GM12801 (cell line): Measurements from ENCODE around the gene PPP4R3A.
A peak's percentile ranks its signal among the peaks of the same experiment; 100 is the strongest.

ENCODE experiments used
- CTCF ChIP-seq: IDR thresholded peaks from one replicate; pipeline ENCODE4 v1.5.1; 2011; ENCODE audit warnings: control low read depth; ENCODE audit not compliant: insufficient read length; ENCODE audit errors: extremely low read depth

Gene PPP4R3A

GRCh38 chr14:91419451-91419850 is 90.7 kb downstream of the PPP4R3A start:
- no peak for TF ChIP-seq CTCF

GRCh38 chr14:91419044-91419397 is 91.1 kb downstream of the PPP4R3A start:
- no peak for TF ChIP-seq CTCF

GRCh38 chr14:91418387-91419043 is 91.6 kb downstream of the PPP4R3A start:
- peak; percentile 51 for TF ChIP-seq CTCF

- no peak for TF ChIP-seq CTCF
Observed at GRCh38 chr14:91417983-91418386, 92.1 kb downstream of the PPP4R3A start.

GRCh38 chr14:91417120-91417982 is 92.8 kb downstream of the PPP4R3A start, which contains the start of gene CCDC88C:
Gene CCDC88C (minus strand): TSS chr14:91417820. CDS start chr14:91417690, 130 bp downstream.
- no peak for TF ChIP-seq CTCF

GRCh38 chr14:91416744-91417119 is 93.4 kb downstream of the PPP4R3A start:
- TF ChIP-seq CTCF, result no peak

GRCh38 chr14:91415794-91416743 is 94.0 kb downstream of the PPP4R3A start:
- TF ChIP-seq CTCF, result no peak
